Measurements from ENCODE around the gene BCL10. TPM values are rescaled to one million over a fixed set of nuclear protein-coding genes. Genes with fewer than 3 reads are reported as not detected.
A peak's percentile ranks its signal among the peaks of the same experiment; 100 is the strongest.

BCL10 gene
- total RNA-seq, 1 donor from 2014 or later: 27.2 TPM

DNA sequence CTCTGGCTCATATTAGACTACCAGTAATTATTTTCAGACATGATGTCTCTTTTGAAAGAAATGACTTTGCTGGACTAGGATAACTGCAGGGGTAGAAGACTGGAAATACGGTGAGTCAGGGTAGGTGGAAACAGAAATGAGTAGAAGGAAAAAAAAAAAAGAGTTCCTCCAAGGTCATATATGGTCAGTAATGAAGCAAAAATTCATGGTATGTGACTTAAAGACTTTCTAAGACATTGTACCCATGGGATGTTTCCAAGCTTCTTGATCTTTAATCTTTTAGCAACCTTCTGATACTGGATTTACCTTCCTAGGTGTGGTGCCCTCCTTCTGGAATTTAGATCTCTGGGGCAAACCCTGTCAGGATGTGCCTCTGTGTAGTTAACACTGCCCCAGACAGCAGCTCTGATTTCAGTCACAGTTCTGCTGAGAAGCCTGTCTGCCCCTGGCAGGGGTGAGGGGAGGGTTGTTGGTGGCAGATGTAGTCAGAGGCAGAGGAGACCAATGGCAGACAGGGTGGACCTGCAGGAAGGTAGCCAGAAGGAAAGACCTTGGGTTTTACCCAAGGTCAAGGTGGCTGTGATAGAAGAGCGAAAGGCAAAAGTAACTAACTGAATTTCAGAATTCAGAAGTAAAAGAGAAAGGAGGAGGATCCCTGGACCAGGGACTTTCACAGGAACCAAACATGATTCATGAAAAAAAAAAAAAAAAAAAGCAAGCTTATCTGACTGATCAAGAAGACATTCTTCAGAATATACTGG, 44.1 kb upstream of the BCL10 start:
- Mint-ChIP-seq H3K36me3 (peaks cover 5% of the 10 kb centered on the region), H3K4me1 (peaks cover 46% of the 10 kb centered on the region), H3K27me3 (ENCODE audit: low read depth) (no peaks in the 10 kb centered on the region), H3K27ac (peak overlapping the region; percentile 4), H3K4me3 (no peak overlapping the region), H3K9me3 (no peaks in the 10 kb centered on the region)
- DNase-seq (ENCODE audit: low spot score in 2 of 2, unreplicated experiment in 2 of 2): no peak
- TF ChIP-seq, protein P1, sequence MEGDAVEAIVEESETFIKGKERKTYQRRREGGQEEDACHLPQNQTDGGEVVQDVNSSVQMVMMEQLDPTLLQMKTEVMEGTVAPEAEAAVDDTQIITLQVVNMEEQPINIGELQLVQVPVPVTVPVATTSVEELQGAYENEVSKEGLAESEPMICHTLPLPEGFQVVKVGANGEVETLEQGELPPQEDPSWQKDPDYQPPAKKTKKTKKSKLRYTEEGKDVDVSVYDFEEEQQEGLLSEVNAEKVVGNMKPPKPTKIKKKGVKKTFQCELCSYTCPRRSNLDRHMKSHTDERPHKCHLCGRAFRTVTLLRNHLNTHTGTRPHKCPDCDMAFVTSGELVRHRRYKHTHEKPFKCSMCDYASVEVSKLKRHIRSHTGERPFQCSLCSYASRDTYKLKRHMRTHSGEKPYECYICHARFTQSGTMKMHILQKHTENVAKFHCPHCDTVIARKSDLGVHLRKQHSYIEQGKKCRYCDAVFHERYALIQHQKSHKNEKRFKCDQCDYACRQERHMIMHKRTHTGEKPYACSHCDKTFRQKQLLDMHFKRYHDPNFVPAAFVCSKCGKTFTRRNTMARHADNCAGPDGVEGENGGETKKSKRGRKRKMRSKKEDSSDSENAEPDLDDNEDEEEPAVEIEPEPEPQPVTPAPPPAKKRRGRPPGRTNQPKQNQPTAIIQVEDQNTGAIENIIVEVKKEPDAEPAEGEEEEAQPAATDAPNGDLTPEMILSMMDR (IDR thresholded peaks at IDR 0.05; ENCODE audit: unreplicated experiment): no peak

DNA sequence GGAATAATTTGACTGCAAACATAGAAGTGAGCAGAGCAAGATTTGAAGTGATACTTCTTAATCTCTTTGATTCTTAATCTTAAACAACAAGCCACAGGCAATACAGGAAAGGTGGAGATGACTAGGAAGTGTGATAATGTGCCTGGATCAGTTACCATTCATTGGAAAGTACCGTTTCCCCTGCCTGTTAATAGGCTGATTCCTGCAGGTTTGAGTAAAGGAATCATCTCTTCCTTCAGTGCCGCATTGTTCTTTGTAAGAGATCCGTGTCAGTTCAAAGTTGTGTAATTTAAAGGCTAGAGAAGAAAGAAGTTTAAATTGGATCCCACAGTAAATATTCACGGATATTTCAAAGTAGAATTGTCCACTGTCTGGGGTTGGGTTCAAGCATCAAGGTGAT, 43.5 kb upstream of the BCL10 start:
- peaks cover 48% of the 10 kb centered on the region for H3K4me1 Mint-ChIP-seq
- no peaks in the 10 kb centered on the region for H3K27me3 Mint-ChIP-seq (ENCODE audit: low read depth)
- H3K27ac Mint-ChIP-seq: no peak overlapping the region
- H3K36me3 Mint-ChIP-seq: peaks cover 5% of the 10 kb centered on the region
- H3K9me3 Mint-ChIP-seq: no peaks in the 10 kb centered on the region
- no peak overlapping the region for H3K4me3 Mint-ChIP-seq
- no peak for DNase-seq (ENCODE audit: low spot score in 2 of 2, unreplicated experiment in 2 of 2)
- TF ChIP-seq, protein P1 (IDR thresholded peaks at IDR 0.05; ENCODE audit: unreplicated experiment): no peak

DNA sequence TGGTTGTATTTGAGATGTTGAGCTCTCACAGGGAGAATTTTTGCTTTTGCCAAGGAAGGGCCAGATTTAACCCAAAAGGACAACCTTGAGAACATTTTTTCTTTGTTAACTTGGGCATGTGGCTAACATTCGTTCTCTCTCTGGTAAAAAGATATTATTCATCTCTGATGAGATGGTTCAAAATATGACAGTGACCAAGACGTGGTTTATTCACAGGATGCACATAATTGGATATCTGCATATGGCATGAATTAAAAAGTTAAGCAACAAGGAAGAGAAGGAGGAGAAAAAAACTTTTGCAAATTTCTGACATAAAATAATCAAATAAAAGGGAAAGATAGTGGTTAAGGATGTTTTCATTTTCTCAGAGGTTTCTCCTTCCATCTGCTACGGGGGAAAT, 43.1 kb upstream of the BCL10 start:
- no peak overlapping the region for H3K27ac Mint-ChIP-seq
- H3K4me1 Mint-ChIP-seq: peaks cover 52% of the 10 kb centered on the region

DNA sequence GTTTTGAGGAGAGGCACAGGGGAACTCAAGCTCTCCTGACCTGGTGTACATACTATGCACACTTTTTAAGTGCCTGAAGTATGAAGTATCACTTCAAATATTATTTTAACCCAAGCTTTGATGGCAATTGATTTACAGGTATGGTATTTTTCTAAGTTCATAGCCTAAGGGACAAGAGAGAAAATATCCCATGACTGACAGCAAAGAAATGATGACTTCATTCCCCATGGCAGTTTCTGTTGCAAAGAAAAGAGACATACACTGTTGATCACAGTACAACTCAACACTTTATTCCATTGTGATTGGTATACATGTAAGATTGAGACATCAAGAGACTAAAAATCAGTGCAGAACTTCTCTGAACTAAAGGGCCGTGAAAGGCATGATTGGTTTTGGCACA, 41.8 kb upstream of the BCL10 start:
- TF ChIP-seq, protein P1 (IDR thresholded peaks at IDR 0.05; ENCODE audit: unreplicated experiment): no peak
- no peaks in the 10 kb centered on the region for H3K27me3 Mint-ChIP-seq (ENCODE audit: low read depth)
- no peak for DNase-seq (ENCODE audit: low spot score in 2 of 2, unreplicated experiment in 2 of 2)
- H3K9me3 Mint-ChIP-seq: peaks cover 3% of the 10 kb centered on the region
- H3K4me1 Mint-ChIP-seq: peaks cover 52% of the 10 kb centered on the region
- H3K27ac Mint-ChIP-seq: no peak overlapping the region
- no peak overlapping the region for H3K4me3 Mint-ChIP-seq
- H3K36me3 Mint-ChIP-seq: peaks cover 4% of the 10 kb centered on the region

More for the DNA sequence above, 43.1 kb upstream of the BCL10 start:
- DNase-seq (ENCODE audit: low spot score in 2 of 2, unreplicated experiment in 2 of 2): no peak
- TF ChIP-seq, protein P1 (IDR thresholded peaks at IDR 0.05; ENCODE audit: unreplicated experiment): no peak
- Mint-ChIP-seq H3K9me3 (no peaks in the 10 kb centered on the region), H3K36me3 (peaks cover 5% of the 10 kb centered on the region), H3K4me3 (no peak overlapping the region), H3K27me3 (ENCODE audit: low read depth) (no peaks in the 10 kb centered on the region)

DNA sequence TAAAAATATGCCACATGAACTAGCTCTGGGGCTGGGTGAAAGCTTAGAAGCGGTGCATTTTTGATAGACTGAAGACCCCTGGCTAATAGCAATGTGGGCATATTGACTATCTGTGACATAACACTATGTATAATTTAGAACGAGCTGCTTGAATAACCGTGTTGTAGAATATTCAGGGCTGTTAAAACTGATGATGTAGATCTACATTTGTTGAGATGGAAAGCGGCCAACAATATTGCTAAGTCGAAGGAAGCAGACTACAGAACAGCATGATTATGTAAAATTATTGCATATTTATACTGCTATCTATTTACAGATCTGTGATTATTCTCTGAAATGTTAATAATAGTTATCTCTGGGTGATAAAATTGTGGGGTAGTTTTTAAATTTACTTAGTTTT, 41.1 kb upstream of the BCL10 start:
- Mint-ChIP-seq H3K9me3 (peaks cover 5% of the 10 kb centered on the region), H3K36me3 (peaks cover 3% of the 10 kb centered on the region), H3K4me3 (no peak overlapping the region), H3K27me3 (ENCODE audit: low read depth) (no peaks in the 10 kb centered on the region), H3K27ac (no peak overlapping the region), H3K4me1 (peaks cover 52% of the 10 kb centered on the region)
- TF ChIP-seq, protein P1 (IDR thresholded peaks at IDR 0.05; ENCODE audit: unreplicated experiment): no peak
- no peak for DNase-seq (ENCODE audit: low spot score in 2 of 2, unreplicated experiment in 2 of 2)

Measured in mesothelial cell of epicardium (in vitro differentiated cells).